Keratinocyte (primary cell): ENCODE data around the gene KDM2A. TPM values are rescaled to one million over a fixed set of nuclear protein-coding genes. Genes with fewer than 3 reads are reported as not detected.

Experiments used
- DNase-seq: peaks from one replicate; pipeline ENCODE4 v3.0.0-alpha.2; 2011; ENCODE audit warnings: low read depth, missing footprints, low spot score
- FAIRE-seq: peaks from 2 replicates; lab custom pipeline; 2011; peaks lifted over from hg19 to GRCh38; lab: Jason Lieb, UNC
- H2AFZ ChIP-seq: 2 replicates; pipeline ENCODE4 v1.6.0; 2012; ENCODE audit warnings: low read length, control low read depth, inconsistent platforms; ENCODE audit not compliant: control insufficient read depth
- H3K27ac ChIP-seq: 2 replicates; pipeline ENCODE4 v1.5.1; 2011; ENCODE audit warnings: low read length; ENCODE audit not compliant: control insufficient read depth, insufficient read depth
- H3K27me3 ChIP-seq: 3 replicates; pipeline ENCODE4 v1.6.0; 2011; ENCODE audit warnings: low read length; ENCODE audit not compliant: control insufficient read depth, insufficient read depth; ENCODE audit errors: extremely low read depth
- H3K36me3 ChIP-seq, 2 experiments: 2 replicates in 1 of 2; 3 replicates in 1 of 2; pipeline ENCODE4 v1.5.1; 2011; ENCODE audit warnings: low read length in 2 of 2, mild to moderate bottlenecking in 1 of 2; ENCODE audit not compliant: control insufficient read depth in 2 of 2, insufficient read depth in 2 of 2; ENCODE audit errors: extremely low read depth in 1 of 2
- H3K4me1 ChIP-seq: 3 replicates; pipeline ENCODE4 v1.5.1; 2011; ENCODE audit warnings: low read length; ENCODE audit not compliant: control insufficient read depth, insufficient read depth; ENCODE audit errors: extremely low read depth
- H3K4me2 ChIP-seq: 3 replicates; pipeline ENCODE4 v1.6.0; 2011; ENCODE audit warnings: low read depth, low read length; ENCODE audit not compliant: control insufficient read depth, insufficient read depth; ENCODE audit errors: extremely low read depth
- H3K4me3 ChIP-seq, 3 experiments: fragments of 200-600 bp in 1 of 3; sonication (generic) in 1 of 3; 2 replicates in 2 of 3; 3 replicates in 1 of 3; pipeline ENCODE4 v1.5.1; 2011 to 2016; ENCODE audit warnings: low read length in 3 of 3, mild to moderate bottlenecking in 3 of 3, control low read depth in 2 of 3, inconsistent platforms in 1 of 3, low read depth in 1 of 3, mixed read lengths in 1 of 3, mixed run types in 1 of 3, moderate library complexity in 1 of 3; ENCODE audit not compliant: control insufficient read depth in 2 of 3, insufficient read depth in 2 of 3; ENCODE audit errors: extremely low read depth in 1 of 3
- H3K79me2 ChIP-seq: 2 replicates; pipeline ENCODE4 v1.6.0; 2012; ENCODE audit warnings: low read length; ENCODE audit not compliant: control insufficient read depth, insufficient read depth
- H3K9ac ChIP-seq: 3 replicates; pipeline ENCODE4 v1.6.0; 2011; ENCODE audit warnings: low read length; ENCODE audit not compliant: control insufficient read depth, insufficient read depth; ENCODE audit errors: extremely low read depth
- H3K9me1 ChIP-seq: 3 replicates; pipeline ENCODE4 v1.6.0; 2011; ENCODE audit warnings: low read length; ENCODE audit not compliant: control insufficient read depth, insufficient read depth; ENCODE audit errors: extremely low read depth
- H3K9me3 ChIP-seq: 2 replicates; pipeline ENCODE4 v1.5.1; 2012; ENCODE audit warnings: low read depth, low read length; ENCODE audit not compliant: control insufficient read depth
- H4K20me1 ChIP-seq: 3 replicates; pipeline ENCODE4 v1.6.0; 2011; ENCODE audit warnings: low read length; ENCODE audit not compliant: control insufficient read depth, insufficient read depth; ENCODE audit errors: extremely low read depth
- CTCF ChIP-seq, 3 experiments: IDR thresholded peaks in 1 of 3; conservative IDR thresholded peaks in 1 of 3; optimal IDR thresholded peaks in 1 of 3; 2 replicates in 2 of 3; 3 replicates in 1 of 3; pipeline versions ENCODE3 to v1.5.1; 2011; ENCODE audit warnings: low read length in 3 of 3, mild to moderate bottlenecking in 3 of 3, moderate library complexity in 2 of 3, control low read depth in 1 of 3, inconsistent platforms in 1 of 3; ENCODE audit not compliant: insufficient read depth in 2 of 3; ENCODE audit errors: extremely low read depth in 1 of 3
- EZH2 ChIP-seq: IDR thresholded peaks from one replicate; pipeline ENCODE4 v1.6.1; 2012; ENCODE audit warnings: inconsistent platforms, mild to moderate bottlenecking, low read length, moderate library complexity
- dilution Hi-C: fragments of 300-500 bp; cut with MboI; formaldehyde crosslinking; loops from one replicate; pipeline ENCODE4 v1.7.0; 2020; ENCODE audit warnings: low sequenced_read_pairs; ENCODE audit not compliant: extremely low pct_ligation_motif_present
- polyA plus RNA-seq, 5 experiments: library from polyadenylated mRNA; depleted of rRNA in 3 of 5; stranded (reverse) in 3 of 5; stranded (forward) in 1 of 5; unstranded in 1 of 5; fragments of >200 nt; gene quantifications; 1 replicate in 1 of 5; 2 replicates in 3 of 5; 3 replicates in 1 of 5; pipeline versions ENCODE4 v1.2.1 to v1.2.3, GENCODE V29; 2011 to 2012; ENCODE audit warnings: missing spikeins in 2 of 5, low read depth in 1 of 5, low replicate concordance in 1 of 5

Gene KDM2A
- polyA plus RNA-seq, 1 donor (not counting 4 experiments of a cell fraction or from before 2014, with no cell fraction given): 29.9 TPM

DNA sequence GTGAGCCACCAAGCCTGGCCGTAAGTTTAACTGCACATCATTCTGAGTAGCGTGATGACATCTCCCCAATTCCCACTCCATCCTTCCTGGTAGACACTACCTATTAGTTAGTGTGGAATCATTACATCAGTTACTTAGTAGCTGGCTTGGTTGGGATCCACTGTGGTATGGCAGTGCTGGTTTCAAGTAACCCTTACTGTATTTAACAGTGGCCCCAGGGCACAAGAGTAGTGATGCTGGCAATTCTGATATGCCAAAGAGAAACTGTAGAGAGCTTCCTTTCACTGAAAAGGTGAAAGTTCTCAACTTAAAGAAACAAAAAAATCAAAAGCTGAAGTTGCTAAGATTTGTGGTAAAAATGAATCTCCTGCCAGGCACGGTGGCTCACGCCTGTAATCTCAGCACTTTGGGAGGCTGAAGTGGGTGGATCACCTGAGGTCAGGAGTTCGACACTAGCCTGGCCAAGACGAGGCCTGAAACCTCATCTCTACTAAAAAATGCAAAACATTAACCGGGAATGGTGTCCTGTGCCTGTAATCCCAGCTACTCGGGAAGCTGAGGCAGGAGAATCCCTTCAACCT is 35.2 kb upstream of the KDM2A start:
- TF ChIP-seq EZH2 (no peak), CTCF (optimal IDR thresholded peaks at IDR 0.05 in 1 of 3, IDR thresholded peaks at IDR 0.05 in 1 of 3, conservative IDR thresholded peaks at IDR 0.05 in 1 of 3; ENCODE audit: extremely low read depth in 1 of 3, insufficient read depth in 2 of 3, low read length in 3 of 3) (no peak)
- Histone ChIP-seq H3K27me3 (no peaks in the 10 kb centered on the region), H3K79me2 (no peaks in the 10 kb centered on the region), H3K4me1 (peaks cover 12% of the 10 kb centered on the region), H3K36me3 (no peaks in the 10 kb centered on the region), H2AFZ (no peak overlapping the region), H3K9ac (no peak overlapping the region), H3K4me3 (no peak overlapping the region), H4K20me1 (no peaks in the 10 kb centered on the region), H3K4me2 (no peak overlapping the region), H3K9me1 (no peaks in the 10 kb centered on the region), H3K27ac (no peak overlapping the region), H3K9me3 (no peaks in the 10 kb centered on the region)
- no peak for DNase-seq
- no peak for FAIRE-seq
- dilution Hi-C loops: no loop called here

DNA sequence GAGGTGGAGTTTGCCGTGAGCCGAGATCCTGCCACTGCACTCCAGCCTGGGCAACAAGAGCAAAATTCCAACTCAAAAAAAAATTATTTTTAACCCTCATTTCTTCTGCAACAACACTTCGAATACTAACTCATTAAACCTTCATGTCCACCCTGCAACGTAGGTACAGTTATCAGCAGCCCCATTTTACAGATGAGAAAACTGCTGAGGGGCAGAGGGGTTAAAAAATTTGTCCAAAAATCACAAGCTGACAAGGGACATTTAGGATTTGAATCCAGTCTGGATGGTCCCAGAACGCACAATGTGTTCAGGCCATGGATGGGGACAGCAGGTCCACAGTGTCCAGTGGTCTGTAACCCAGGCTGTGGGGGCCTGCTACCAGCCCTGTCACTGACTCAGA is 33.4 kb upstream of the KDM2A start:
- Histone ChIP-seq H3K79me2 (no peaks in the 10 kb centered on the region), H3K4me3 (no peak overlapping the region), H3K36me3 (no peaks in the 10 kb centered on the region), H3K27ac (no peak overlapping the region), H3K9ac (no peak overlapping the region), H3K27me3 (no peaks in the 10 kb centered on the region), H2AFZ (no peak overlapping the region), H3K9me1 (no peaks in the 10 kb centered on the region), H4K20me1 (no peaks in the 10 kb centered on the region), H3K4me1 (peaks cover 10% of the 10 kb centered on the region), H3K4me2 (no peak overlapping the region), H3K9me3 (no peaks in the 10 kb centered on the region)
- dilution Hi-C loops: no loop called here
- FAIRE-seq: no peak
- DNase-seq: no peak
- TF ChIP-seq CTCF (optimal IDR thresholded peaks at IDR 0.05 in 1 of 3, IDR thresholded peaks at IDR 0.05 in 1 of 3, conservative IDR thresholded peaks at IDR 0.05 in 1 of 3; ENCODE audit: extremely low read depth in 1 of 3, insufficient read depth in 2 of 3, low read length in 3 of 3) (no peak), EZH2 (no peak)
